ENCODE measurements around the gene PCDHAC1. TPM values are rescaled to one million over a fixed set of nuclear protein-coding genes. Genes with fewer than 3 reads are reported as not detected.

Gene PCDHAC1
- total RNA-seq, 2 donors from 2014 or later = 1.1 to 3.9 TPM

DNA sequence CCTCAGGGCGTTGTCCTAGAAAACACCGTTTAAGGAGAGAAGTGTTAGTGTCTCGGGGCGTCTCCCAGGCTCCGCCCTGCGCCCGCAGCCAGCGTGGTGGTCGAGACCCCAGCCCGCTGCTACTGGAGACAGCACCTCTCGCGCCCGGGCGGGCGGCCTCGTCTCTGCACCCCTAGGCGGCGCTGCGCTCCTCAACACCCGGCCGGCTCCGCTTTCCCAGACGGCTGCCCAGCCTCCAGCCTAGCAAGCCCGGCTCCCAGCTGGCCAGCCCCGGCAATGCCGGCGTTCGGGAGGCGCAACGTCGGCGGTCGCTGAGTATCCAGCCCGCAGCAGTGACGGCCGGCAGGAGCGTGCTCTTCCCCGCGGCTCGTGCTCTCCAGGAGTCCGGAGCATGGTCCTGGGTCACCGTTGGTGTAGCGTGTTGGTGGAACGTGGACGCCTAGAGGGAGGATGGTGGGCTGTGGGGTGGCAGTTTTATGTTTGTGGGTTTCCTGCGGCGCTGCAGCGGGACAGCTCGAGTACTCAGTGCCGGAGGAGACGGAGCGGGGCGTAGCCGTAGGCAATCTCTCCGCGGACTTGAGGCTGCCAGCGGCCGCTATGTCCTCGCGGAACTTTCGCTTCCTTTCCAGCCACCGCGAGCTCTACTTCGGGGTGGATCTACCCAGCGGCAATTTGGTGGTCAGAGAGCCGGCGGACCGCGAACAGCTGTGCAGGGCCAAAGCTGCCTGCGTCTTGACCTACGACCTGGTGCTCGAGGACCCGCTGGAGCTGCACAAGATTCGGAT is 536 bp downstream of the PCDHAC1 start:
- DNase-seq (ENCODE audit: low spot score) = peak; percentile 35
- intact Hi-C loops (cut with DNase I) = loop anchor here (10.0 kb wide), 1 partner anchor 118 kb away; no protein-coding TSS in a partner anchor
- H3K36me3 ChIP-seq = no peaks in the 10 kb centered on the region
- WGBS = 4% methylated on average over 42 of the region's 74 CpGs
- TF ChIP-seq, protein P1, sequence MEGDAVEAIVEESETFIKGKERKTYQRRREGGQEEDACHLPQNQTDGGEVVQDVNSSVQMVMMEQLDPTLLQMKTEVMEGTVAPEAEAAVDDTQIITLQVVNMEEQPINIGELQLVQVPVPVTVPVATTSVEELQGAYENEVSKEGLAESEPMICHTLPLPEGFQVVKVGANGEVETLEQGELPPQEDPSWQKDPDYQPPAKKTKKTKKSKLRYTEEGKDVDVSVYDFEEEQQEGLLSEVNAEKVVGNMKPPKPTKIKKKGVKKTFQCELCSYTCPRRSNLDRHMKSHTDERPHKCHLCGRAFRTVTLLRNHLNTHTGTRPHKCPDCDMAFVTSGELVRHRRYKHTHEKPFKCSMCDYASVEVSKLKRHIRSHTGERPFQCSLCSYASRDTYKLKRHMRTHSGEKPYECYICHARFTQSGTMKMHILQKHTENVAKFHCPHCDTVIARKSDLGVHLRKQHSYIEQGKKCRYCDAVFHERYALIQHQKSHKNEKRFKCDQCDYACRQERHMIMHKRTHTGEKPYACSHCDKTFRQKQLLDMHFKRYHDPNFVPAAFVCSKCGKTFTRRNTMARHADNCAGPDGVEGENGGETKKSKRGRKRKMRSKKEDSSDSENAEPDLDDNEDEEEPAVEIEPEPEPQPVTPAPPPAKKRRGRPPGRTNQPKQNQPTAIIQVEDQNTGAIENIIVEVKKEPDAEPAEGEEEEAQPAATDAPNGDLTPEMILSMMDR (IDR thresholded peaks at IDR 0.05) = peak; percentile 26 to 58 (median 48)
- TF ChIP-seq POLR2AphosphoS5 (IDR thresholded peaks at IDR 0.05) = no peak
- H3K27me3 ChIP-seq (replicated peaks; ENCODE audit: insufficient read depth) = no peaks in the 10 kb centered on the region
- peak overlapping the region; percentile 24 for H3K4me3 ChIP-seq
- no peaks in the 10 kb centered on the region for H3K9me3 ChIP-seq
- no peaks in the 10 kb centered on the region for H3K4me1 ChIP-seq (replicated peaks)
- no peak overlapping the region for H3K27ac ChIP-seq

DNA sequence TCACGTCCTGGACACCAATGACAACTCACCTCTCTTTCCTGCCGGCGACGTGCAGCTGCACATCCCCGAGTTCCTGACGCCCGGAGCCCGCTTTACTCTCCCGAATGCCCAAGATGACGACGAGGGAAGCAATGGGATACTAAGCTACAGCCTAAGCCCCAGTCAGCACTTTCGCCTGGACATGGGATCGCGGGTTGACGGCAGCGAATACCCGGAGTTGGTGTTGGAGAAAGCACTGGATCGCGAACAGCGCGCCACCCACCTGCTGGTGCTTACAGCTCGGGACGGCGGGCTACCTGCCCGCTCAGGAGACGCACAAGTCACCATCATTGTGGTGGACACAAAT is 1.1 kb downstream of the PCDHAC1 start:
- Histone ChIP-seq H3K36me3 (no peaks in the 10 kb centered on the region), H3K4me3 (peak overlapping the region; percentile 24), H3K9me3 (no peaks in the 10 kb centered on the region), H3K27me3 (replicated peaks; ENCODE audit: insufficient read depth) (no peaks in the 10 kb centered on the region), H3K4me1 (replicated peaks) (no peaks in the 10 kb centered on the region), H3K27ac (no peak overlapping the region)
- intact Hi-C loops (cut with DNase I) = loop anchor here (10.0 kb wide), 1 partner anchor 118 kb away; no protein-coding TSS in a partner anchor
- TF ChIP-seq POLR2AphosphoS5 (IDR thresholded peaks at IDR 0.05) = no peak
- TF ChIP-seq POLR2A (IDR thresholded peaks at IDR 0.05) = no peak
- TF ChIP-seq, protein P1 (IDR thresholded peaks at IDR 0.05) = no peak
- DNase-seq (ENCODE audit: low spot score) = no peak
- WGBS = 15% methylated on average over 26 of the region's 26 CpGs

DNA sequence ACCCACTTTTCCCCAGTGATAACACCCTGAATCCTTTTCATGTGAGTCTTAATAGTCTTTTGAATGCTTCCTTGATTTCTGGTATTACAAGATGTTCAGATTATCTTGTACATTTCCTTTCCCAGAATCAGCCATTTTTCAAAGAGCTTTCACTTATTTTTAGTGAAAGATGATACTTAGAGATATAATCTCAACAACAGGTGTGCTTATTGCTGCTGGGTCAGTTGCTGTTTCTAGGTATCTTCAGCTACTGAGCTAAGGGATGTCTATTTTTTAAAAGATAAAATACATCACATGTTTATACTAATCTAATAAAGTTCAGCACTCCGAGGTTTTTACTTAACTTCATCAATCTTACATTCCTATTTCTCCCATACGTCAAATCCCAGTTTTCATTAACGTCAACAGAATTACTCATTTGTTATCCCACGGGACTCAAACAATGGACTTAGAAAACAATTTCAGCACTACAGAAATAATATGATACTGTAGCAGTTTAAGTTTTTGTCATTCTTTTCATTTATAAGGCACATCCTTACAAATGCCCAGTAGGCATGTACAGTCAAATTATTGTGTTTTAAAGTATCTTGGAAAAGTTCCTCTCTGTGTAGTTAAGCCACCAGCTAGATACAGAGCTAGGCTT is 9.0 kb downstream of the PCDHAC1 start:
- WGBS = 74% methylated on average over 4 of the region's 4 CpGs
- intact Hi-C loops (cut with DNase I) = no loop called here
- DNase-seq (ENCODE audit: low spot score) = no peak
- Histone ChIP-seq H3K36me3 (no peaks in the 10 kb centered on the region), H3K9me3 (no peaks in the 10 kb centered on the region), H3K4me3 (no peak overlapping the region), H3K27ac (no peak overlapping the region), H3K4me1 (replicated peaks) (no peaks in the 10 kb centered on the region), H3K27me3 (replicated peaks; ENCODE audit: insufficient read depth) (no peaks in the 10 kb centered on the region)
- TF ChIP-seq, protein P1 (IDR thresholded peaks at IDR 0.05) = no peak
- no peak for TF ChIP-seq POLR2A (IDR thresholded peaks at IDR 0.05)
- TF ChIP-seq POLR2AphosphoS5 (IDR thresholded peaks at IDR 0.05) = no peak

DNA sequence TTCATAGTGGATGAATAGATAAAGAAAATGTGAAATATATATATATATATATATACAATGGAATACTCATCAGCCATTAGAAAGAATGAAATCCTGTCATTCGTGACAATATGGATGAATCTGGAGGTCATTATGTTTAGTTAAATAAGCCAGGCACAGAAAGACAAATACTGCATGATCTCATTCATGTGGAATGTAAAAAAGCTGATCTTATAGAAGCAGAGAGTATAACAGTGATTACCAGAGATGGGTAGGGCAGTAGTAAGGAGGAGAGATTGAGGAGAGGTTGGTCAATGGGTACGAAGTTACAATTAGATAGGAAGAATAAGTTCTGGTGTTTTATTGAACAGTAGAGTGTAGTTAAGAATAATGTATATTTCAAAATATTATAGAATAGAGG is 20.5 kb downstream of the PCDHAC1 start:
- H3K27me3 ChIP-seq (replicated peaks; ENCODE audit: insufficient read depth) = no peaks in the 10 kb centered on the region
- intact Hi-C loops (cut with DNase I) = no loop called here
- no peak for DNase-seq (ENCODE audit: low spot score)

More for the DNA sequence above, 20.5 kb downstream of the PCDHAC1 start:
- no peaks in the 10 kb centered on the region for H3K9me3 ChIP-seq
- no peaks in the 10 kb centered on the region for H3K36me3 ChIP-seq
- H3K27ac ChIP-seq = no peak overlapping the region
- H3K4me3 ChIP-seq = no peak overlapping the region
- 72% methylated on average over 2 of the region's 2 CpGs for WGBS
- H3K4me1 ChIP-seq (replicated peaks) = no peaks in the 10 kb centered on the region
- TF ChIP-seq POLR2AphosphoS5 (IDR thresholded peaks at IDR 0.05) = no peak
- TF ChIP-seq, protein P1 (IDR thresholded peaks at IDR 0.05) = no peak
- TF ChIP-seq POLR2A (IDR thresholded peaks at IDR 0.05) = no peak

Data from prostate gland (tissue), 2 donors.